NCI-H510A treated with DMSO at 0.1 percent for 48 hours (cell line): Measurements from ENCODE around the gene MBOAT2.
"Not testable (repeated sequence)": the region's sequence is repeated elsewhere in the genome, so short reads cannot be mapped to it uniquely, and the experiment has no call there.

ENCODE experiments used
- DNase-seq: peaks from one replicate; lab custom pipeline; 2025; lab: John Stamatoyannopoulos, UW

The MBOAT2 gene

GRCh38 chr2:8895087-8895912 is 108.2 kb downstream of the MBOAT2 start:
- DNase-seq, result not testable (repeated sequence)

GRCh38 chr2:8893978-8894820 is 109.3 kb downstream of the MBOAT2 start:
- no peak for DNase-seq

GRCh38 chr2:8893474-8893873 is 110.0 kb downstream of the MBOAT2 start:
- no peak for DNase-seq

GRCh38 chr2:8892111-8892510 is 111.4 kb downstream of the MBOAT2 start:
- no peak for DNase-seq

- DNase-seq, result peak; percentile 68
Measured at GRCh38 chr2:8889978-8890377, 113.5 kb downstream of the MBOAT2 start.

- DNase-seq, result no peak
Measured at GRCh38 chr2:8888963-8889362, 114.5 kb downstream of the MBOAT2 start.

- DNase-seq, result no peak
Measured at GRCh38 chr2:8886876-8887275, 116.6 kb downstream of the MBOAT2 start.

GRCh38 chr2:8886202-8886518 is 117.3 kb downstream of the MBOAT2 start:
- DNase-seq, result no peak

- no peak for DNase-seq
Measured at GRCh38 chr2:8885449-8886201, 117.9 kb downstream of the MBOAT2 start.

GRCh38 chr2:8884812-8885211 is 118.7 kb downstream of the MBOAT2 start:
- no peak for DNase-seq

GRCh38 chr2:8882094-8882493 is 121.4 kb downstream of the MBOAT2 start:
- no peak for DNase-seq

- DNase-seq, result no peak
Measured at GRCh38 chr2:8877894-8878293, 125.6 kb downstream of the MBOAT2 start.

- DNase-seq, result no peak
Measured at GRCh38 chr2:8877332-8877731, 126.2 kb downstream of the MBOAT2 start.

GRCh38 chr2:8876628-8877027 is 126.9 kb downstream of the MBOAT2 start:
- no peak for DNase-seq

- peak; percentile 44 for DNase-seq
Measured at GRCh38 chr2:8872821-8873432, 130.6 kb downstream of the MBOAT2 start.

- DNase-seq, result no peak
Measured at GRCh38 chr2:8870441-8870840, 133.0 kb downstream of the MBOAT2 start.

- no peak for DNase-seq
Measured at GRCh38 chr2:8867363-8867762, 136.1 kb downstream of the MBOAT2 start.

- no peak for DNase-seq
Measured at GRCh38 chr2:8863331-8863953, 140.0 kb downstream of the MBOAT2 start.

GRCh38 chr2:8862230-8862629 is 141.3 kb downstream of the MBOAT2 start:
- no peak for DNase-seq

- DNase-seq, result no peak
Measured at GRCh38 chr2:8861797-8862196, 141.7 kb downstream of the MBOAT2 start.

- DNase-seq, result no peak
Measured at GRCh38 chr2:8860239-8860638, 143.2 kb downstream of the MBOAT2 start.

GRCh38 chr2:8858910-8859309 is 144.6 kb downstream of the MBOAT2 start:
- no peak for DNase-seq
